Right lobe of liver (tissue), 4 donors: ENCODE data around the gene RAD9A.

Experiments used
- POLR2A ChIP-seq: fragments of 450-650 bp; IDR thresholded peaks from one replicate; pipeline ENCODE4 v1.6.1; 2017; ENCODE audit warnings: antibody characterized with exemption, mild to moderate bottlenecking
- TF ChIP-seq, protein P1 (sequence below), 4 donors: fragments of 200-600 bp in 3 of 4; fragments of 450-650 bp in 1 of 4; IDR thresholded peaks; one replicate each; pipeline versions ENCODE4 v1.5.1 to v1.8.0; 2016 to 2022; ENCODE audit warnings: antibody characterized with exemption in 4 of 4, mild to moderate bottlenecking in 2 of 4
- donor health status: DM: no; HTN: no; CAD: no.
- donor health status: DM: no; HTN: no; CAD: no.
- donor health status: DM: no; HTN: yes; CAD: no.

- TF ChIP-seq, protein P1, sequence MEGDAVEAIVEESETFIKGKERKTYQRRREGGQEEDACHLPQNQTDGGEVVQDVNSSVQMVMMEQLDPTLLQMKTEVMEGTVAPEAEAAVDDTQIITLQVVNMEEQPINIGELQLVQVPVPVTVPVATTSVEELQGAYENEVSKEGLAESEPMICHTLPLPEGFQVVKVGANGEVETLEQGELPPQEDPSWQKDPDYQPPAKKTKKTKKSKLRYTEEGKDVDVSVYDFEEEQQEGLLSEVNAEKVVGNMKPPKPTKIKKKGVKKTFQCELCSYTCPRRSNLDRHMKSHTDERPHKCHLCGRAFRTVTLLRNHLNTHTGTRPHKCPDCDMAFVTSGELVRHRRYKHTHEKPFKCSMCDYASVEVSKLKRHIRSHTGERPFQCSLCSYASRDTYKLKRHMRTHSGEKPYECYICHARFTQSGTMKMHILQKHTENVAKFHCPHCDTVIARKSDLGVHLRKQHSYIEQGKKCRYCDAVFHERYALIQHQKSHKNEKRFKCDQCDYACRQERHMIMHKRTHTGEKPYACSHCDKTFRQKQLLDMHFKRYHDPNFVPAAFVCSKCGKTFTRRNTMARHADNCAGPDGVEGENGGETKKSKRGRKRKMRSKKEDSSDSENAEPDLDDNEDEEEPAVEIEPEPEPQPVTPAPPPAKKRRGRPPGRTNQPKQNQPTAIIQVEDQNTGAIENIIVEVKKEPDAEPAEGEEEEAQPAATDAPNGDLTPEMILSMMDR (IDR thresholded peaks at IDR 0.05), result no peak
- no peak for TF ChIP-seq POLR2A
Observed at GRCh38 chr11:67371911-67372320, 19.9 kb upstream of the RAD9A start.
